Stimulated activated CD4-positive, alpha-beta T cell treated with anti-CD3 and anti-CD28 coated beads, Interleukin-1b, Interleukin-23, amount 100 ng/mL, for 24 hours (primary cell): ENCODE data around the gene LPIN2.
"Not testable (repeated sequence)": the region's sequence is repeated elsewhere in the genome, so short reads cannot be mapped to it uniquely, and the experiment has no call there.

ENCODE experiments used
- DNase-seq, 4 experiments: peaks; one replicate each; pipeline ENCODE4 v3.0.0-alpha.2; 2020; ENCODE audit warnings: low read depth in 4 of 4, low spot score in 1 of 4

Gene LPIN2, protein sequence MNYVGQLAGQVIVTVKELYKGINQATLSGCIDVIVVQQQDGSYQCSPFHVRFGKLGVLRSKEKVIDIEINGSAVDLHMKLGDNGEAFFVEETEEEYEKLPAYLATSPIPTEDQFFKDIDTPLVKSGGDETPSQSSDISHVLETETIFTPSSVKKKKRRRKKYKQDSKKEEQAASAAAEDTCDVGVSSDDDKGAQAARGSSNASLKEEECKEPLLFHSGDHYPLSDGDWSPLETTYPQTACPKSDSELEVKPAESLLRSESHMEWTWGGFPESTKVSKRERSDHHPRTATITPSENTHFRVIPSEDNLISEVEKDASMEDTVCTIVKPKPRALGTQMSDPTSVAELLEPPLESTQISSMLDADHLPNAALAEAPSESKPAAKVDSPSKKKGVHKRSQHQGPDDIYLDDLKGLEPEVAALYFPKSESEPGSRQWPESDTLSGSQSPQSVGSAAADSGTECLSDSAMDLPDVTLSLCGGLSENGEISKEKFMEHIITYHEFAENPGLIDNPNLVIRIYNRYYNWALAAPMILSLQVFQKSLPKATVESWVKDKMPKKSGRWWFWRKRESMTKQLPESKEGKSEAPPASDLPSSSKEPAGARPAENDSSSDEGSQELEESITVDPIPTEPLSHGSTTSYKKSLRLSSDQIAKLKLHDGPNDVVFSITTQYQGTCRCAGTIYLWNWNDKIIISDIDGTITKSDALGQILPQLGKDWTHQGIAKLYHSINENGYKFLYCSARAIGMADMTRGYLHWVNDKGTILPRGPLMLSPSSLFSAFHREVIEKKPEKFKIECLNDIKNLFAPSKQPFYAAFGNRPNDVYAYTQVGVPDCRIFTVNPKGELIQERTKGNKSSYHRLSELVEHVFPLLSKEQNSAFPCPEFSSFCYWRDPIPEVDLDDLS

DNA sequence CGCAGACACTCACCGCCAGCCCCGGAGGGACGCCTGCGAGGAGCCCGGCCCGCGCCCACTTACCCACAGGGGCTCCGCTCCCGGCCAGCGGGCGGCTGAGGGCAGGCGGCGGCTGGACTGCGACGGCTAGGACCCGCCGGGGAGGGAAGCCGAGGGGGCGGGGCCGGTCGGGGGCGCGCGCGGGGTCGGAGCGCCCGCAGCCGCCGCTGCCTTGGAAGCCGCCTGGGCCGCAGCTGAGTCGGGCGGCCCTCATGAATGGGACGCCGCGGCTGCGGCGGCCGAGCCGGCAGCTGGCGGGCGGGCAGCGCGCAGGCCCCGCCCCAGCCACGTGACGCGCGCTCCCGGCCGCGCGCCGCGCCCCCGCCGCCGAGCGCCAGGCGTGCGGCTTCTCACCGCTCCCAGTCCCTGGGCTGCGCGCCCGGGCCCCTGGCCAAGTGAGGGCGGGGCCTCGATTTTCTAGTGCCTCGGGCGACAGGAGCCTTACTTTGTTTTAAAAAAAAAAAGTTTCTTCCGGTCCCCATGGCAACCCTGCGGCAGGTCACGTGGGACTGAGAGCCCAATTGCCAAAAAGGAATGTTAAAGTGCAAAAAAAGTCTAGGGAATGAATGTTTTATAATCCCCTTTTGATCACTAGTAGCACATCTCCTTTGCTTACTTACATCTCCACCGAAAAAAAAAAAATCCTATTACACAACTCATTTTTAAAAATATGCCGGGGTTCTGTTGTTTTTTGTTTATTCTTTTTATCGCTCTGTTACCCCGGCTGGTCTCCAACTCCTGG lies at the start of gene LPIN2:
Gene LPIN2, minus strand, starts transcription at position 121 of the 781 bp plus-strand sequence. CDS start 52,304 bp downstream, outside the sequence.
- peak; percentile 78 to 94 (median 87) for DNase-seq

DNA sequence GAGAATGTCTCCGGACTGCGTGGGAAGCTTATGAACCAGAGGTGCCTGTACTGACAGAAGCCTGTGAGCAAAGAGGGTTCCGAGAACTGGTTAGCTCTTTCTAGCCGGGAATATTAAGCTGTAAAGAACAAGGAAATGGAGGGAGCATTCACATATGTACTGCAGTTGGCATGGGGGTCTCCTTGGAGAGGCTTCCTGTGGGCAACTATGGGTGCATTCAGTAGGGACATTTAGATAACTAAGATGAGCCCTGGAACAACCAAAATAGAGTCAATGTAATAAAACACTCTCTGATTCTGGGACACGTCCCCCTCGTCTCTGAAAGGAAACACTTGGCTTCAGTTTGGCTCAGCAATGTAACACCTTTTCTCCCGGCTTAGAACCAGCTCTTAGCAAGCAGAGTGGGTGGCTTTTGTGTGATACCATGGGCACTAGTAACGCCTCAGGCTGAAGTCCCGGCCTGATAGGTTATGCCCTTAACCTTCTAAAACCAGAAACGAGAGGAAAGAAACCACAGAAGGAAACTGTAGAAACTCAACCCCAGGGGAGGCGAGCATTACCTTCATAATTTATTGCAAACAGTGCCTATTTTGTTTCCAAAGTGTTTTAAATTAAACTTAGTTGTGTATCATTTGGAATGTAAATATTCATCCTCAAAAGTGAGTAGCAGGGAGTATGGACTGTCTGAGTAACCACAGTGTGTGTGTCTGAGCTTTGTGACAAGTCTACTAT lies 48.8 kb upstream of the LPIN2 start:
- peak in 1 of 4 experiments; percentile 13 for DNase-seq

DNA sequence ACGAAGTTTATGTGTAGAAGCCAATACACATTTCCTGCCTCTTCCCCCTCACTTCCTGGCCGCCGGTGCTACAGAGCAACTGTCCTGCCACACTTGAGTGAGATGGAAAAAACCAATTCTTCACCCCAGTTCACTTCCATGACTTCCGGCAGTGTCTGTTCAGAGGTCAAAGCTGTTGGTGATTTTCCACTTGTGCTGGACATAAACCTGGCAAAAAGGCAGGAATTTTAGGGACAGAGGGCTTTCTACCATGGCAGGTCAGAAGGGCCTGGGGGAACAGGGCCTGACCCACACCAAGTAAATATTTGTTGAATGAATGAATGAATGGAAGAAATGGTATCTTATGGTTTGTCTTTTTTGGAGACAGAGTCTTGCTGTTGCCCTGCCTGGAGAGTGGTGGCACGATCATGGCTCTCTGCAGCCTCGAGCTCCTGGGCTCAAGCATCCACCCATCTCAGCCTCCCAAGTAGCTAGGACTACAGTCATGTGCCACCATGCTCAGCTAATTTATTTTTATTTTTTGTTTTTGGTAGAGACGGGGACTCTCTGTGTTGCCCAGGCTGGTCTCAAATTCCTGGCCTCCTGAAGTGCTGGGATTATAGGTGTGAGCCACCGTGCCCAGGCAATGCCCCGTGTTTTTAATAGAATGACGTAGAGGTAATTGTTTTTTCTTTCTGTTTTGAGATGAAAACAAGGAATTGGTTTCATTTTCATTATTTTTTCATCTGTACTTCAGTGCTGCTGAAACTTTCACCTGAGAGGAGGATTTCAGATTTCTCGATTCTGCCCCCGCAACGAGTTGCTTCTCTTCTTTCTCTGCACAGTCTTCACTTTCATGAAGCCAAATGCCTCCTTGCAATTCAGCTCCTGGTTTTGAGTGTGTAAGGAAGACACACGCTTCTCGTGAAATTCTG lies 48.0 kb upstream of the LPIN2 start:
- DNase-seq = peak in 2 of 4 experiments; percentile 23 to 33

DNA sequence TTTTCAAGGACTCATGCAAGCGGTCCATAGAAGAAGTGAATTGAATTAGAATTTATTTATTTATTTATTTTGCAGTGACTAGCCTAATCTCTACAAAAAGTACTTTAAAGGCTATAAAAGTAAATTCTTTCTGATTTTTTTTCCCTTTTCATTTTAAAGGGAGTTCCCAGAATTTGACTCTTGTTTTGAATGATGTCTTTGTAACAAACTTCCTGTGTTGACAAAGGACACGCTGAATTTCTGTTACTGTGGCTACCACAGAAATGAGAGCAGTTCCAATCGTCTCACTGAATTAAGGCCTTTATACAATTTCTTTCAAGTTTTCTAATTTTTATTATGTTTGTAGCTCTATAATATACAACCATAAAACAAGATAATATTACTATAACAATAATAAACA lies 46.3 kb upstream of the LPIN2 start:
- DNase-seq = no peak

DNA sequence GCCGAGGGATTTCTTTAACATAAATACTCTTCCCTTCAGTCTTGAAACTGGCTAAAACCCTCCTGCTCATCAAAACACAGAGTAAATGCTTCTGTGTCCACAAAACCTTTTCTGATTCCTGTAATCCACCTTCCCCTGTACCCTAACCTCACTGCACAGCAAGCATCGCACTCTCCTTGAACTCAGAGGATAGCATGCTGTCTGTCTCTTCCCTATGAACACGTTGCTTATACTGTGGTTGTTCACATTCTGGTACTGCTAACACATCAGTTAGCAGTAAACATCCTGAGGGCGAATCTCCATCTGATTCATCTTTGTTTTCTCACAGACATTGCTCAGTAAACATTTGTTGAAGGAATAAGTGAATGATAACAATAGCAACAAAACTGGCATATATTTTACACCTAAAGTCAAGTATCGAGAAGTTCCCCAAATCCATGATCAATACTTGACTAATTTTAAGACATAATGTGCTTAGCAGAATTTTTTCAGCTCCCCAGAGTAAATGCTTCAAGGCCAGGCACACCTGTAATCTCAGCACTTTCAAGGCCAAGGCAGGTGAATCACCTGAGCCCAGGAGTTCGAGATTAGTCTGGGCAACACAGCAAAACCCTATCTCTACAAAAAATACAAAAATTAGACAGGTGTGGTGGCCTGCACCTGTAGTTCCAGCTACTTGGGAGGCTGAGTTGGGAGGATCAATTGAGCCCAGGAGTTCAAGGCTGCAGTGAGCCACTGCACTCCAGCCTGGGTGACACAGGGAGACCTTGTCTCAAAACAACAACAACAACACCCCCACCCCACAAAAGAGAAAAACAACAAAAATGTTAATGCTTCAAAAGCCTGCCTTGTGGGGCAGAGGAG lies 45.6 kb upstream of the LPIN2 start:
- DNase-seq = no peak

DNA sequence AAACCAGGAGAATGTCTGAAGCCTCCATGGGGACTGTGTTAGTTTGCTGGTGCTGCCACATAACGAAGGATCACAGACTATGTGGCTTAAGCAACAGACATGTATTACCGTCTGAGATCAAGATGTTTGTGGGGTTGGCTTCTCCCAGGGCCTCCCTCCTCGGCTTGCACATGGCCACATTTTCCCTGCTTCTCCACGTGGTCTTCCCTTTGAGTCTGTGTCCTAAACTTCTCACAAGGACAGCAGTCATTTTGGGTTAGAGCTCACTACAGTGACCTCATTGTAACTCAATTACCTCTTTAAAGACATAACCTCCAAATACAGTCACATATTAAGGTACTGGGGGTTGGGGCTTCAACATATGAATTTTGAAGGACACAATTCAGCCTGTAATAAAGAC lies 44.6 kb upstream of the LPIN2 start:
- DNase-seq = no peak

DNA sequence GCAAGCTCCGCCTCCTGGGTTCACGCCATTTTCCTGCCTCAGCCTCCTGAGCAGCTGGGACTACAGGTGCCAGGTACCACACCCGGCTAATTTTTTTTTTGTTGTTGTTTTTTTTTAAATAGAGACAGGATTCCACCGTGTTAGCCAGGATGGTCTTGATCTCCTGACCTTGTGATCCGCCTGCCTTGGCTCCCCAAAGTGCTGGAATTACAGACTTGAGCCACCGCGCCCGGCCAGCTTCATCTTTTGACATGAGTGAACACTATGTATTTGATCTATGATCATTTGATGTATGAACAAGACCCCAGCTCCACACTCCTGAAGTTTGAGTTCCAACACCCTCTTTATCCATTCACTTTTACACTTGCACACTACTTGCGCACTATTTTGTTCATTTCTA lies 43.4 kb upstream of the LPIN2 start:
- DNase-seq = no peak

DNA sequence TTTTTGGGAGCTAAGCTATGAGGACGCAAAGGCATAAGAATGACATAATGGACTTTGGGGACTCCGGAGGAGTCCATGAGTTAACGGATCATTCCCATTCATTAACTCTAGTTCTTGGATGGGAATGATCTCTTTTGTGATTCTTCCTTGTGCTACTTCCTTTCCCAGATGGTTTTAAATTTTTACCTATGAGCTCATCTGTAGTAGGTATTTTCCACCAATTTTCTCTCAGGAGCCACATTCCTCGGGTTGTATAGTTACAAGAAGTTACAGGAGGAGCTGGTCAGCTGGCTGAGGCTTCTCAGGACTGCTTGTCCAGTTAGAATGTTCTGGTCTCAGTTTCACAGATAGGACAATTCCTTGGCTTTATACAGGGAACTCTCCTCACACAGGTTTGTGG lies 42.9 kb upstream of the LPIN2 start:
- no peak for DNase-seq

DNA sequence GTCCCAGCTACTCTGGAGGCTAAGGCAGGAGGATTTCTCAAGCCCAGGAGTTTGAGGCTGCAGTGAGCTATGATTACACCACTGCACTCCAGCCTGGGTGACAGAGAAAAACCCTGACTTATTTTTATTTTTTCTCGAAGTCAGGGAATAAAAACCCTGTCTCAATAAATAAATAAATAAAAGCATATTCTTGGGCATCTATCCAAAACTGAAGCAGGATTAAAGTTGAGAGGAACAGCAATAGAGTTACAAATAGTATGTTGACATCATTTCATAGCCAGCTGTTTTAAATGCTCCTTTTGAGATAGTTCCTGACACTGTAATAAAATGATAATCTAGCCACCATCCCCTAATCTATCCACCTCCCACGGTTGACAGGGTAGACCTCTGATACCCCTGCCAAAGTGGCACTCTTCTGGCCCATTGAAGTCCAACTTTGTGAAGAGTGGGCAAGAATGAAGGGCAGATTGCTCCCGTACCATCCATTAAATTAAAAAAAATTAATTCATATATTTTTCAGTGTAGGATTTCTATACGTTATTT lies 42.3 kb upstream of the LPIN2 start:
- no peak for DNase-seq

DNA sequence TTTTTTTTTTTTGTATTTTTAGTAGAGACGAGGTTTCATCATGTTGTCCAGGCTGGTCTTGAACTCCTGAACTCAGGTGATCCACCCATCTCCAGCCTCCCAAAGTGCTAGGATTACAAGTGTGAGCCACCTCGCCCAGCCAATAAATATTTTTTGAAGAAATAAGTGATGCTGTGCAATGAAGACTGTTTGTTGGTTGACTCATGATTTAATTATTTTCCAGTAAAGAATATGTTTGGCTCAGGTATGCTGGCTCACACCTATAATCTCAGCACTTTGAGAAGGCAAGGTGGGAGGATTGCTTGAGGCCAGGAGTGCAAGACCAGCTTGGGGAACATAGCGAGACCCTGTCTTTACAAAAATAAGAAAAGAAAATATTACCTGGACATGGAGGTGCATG lies 41.8 kb upstream of the LPIN2 start:
- no peak for DNase-seq

DNA sequence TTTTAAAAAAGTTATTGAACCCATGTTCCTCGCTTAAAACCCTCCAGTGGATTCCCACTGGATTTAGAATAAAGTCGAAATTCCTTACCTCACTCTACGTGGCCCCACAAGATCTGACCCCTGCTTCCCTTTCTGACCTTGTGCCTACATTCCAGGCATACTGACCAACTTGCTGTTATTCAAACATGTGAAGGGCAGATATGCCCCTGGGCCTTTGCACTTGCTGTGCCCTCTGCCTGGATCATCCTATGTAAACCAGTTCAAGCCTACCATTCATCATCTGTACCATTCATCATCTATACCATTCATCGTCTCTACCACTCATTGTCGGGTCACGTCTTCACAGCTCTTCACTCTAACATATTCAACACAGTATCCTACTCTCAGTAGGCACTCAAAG lies 41.3 kb upstream of the LPIN2 start:
- DNase-seq = no peak

DNA sequence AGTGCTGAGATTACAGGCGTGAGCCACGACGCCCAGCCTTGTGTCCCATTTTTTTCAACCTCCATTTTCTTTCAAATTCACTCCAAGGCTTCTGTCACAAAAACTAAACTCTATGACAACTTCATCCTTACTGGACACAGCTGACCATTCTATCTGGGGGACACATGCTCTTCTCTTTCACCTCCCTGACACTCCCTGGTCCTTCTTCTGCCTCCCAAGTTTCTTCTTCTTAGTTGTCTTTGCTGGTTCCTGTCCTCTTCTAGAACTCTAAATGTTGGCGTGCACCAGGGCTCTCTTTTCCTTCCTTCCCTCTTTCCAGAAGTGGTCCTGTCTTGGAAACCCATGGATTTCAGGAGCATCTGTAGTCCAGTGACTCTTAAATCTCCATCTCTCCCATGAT lies 40.1 kb upstream of the LPIN2 start:
- DNase-seq = no peak

DNA sequence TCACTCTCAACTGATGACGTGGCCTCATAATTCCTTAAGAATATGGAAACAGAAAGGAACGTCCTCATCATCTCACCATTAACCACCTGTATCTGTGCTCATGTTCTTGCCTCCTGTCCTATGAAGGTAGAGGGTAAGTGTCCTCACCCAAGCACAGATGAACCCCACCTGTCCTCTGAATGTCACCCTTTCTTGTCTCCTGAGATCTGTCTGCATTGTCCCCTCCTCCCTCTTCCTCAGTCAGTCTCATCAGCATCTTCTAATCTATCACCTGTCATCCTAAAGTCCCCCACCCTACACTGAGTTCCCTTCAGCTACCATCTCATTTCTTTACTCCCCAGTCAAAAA lies 39.4 kb upstream of the LPIN2 start:
- no peak for DNase-seq

DNA sequence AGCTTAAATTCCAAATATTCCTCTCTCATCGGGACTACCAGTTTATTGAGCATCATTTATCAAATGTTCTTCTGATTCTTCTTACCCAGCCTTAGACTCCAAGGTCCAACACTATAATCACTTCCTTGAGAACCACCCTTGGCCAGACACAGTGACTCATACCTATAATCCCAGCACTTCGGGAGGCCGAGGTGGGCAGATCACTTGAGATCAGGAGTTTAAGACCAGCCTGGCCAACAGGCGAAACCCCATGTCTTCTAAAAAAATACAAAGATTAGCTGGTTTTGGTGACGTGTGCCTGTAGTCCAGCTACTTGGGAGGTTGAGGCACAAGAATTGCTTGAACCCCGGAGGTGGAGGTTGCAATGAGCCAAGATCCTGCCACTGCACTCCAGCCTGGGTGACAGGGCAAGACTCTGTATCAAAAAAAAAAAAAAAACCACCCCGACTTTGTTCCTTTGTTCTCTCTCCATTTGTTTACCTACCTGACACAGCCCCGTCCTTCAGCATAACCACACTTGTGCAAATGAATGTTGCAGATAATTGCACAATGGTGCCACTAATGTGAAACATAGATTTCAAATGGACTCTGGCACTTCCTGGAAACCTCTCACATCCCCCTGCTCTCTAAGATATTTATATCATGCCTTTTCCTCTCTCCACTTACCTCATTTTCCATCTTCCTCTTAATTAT lies 38.9 kb upstream of the LPIN2 start:
- no peak for DNase-seq

DNA sequence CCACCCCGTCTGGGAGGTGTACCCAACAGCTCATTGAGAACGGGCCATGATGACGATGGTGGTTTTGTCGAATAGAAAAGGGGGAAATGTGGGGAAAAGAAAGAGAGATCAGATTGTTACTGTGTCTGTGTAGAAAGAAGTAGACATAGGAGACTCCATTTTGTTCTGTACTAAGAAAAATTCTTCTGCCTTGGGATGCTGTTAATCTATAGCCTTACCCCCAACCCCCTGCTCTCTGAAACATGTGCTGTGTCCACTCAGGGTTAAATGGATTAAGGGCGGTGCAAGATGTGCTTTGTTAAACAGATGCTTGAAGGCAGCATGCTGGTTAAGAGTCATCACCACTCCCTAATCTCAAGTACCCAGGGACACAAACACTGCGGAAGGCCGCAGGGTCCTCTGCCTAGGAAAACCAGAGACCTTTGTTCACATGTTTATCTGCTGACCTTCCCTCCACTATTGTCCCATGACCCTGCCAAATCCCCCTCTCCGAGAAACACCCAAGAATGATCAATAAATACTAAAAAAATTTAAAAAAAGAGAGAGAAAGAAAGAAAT lies 37.0 kb upstream of the LPIN2 start:
- DNase-seq = not testable (repeated sequence)

DNA sequence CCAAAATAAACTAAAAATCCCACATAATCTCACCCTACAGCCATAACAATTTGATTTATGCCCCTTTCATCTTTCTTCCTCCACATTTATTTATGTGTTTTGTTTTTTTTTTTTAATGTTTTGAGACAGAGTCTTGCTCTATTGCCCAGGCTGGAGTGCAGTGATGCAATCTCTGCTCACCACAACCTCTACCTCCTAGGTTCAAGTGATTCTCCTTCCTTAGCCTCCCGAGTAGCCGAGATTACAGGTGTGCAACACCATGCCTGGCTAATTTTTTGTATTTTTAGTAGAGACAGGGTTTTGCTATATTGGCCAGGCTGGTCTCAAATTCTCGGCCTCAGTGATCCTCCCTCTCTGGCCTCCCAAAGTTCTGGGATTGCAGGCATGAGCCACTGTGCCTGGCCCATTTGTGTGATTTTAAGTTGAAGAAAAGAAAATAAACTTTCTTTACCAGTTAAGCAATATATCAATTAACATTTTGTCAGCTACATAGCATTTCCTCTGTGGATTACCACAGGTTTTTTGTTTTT lies 35.9 kb upstream of the LPIN2 start:
- DNase-seq = no peak

DNA sequence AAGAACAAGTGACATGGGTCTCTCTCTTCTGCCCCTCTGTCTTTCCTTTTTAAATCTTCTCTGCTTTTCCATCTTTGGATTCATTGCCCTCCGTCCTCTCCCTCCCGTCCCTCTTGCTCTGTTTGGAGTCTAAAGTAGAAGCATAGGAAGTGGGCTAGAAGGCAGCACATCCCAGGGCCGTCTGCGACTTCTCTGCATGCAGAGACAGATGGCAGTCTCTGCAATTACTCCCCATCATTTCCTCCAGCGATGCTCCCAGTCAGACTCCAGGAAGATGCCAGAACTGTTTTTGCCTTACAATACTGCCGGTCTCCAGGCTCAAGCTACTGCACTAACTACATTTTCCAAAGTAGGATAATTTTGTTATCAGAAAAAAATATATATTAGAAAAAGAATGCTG lies 35.2 kb upstream of the LPIN2 start:
- DNase-seq = no peak
